HUES6 (cell line): ENCODE results near the gene DKKL1.
"Not testable (repeated sequence)": the region's sequence is repeated elsewhere in the genome, so short reads cannot be mapped to it uniquely, and the experiment has no call there.

Experiments
- H3K27ac ChIP-seq: 2 replicates; pipeline ENCODE4 v1.7.0; 2013; ENCODE audit warnings: low read depth, mild to moderate bottlenecking, low read length, inconsistent platforms
- H3K27me3 ChIP-seq: 2 replicates; pipeline ENCODE4 v1.6.1; 2013; ENCODE audit warnings: low read length; ENCODE audit not compliant: control insufficient read depth, insufficient read depth
- H3K36me3 ChIP-seq: 2 replicates; pipeline ENCODE4 v1.6.1; 2013; ENCODE audit warnings: low read length; ENCODE audit not compliant: control insufficient read depth, insufficient read depth
- H3K4me1 ChIP-seq: 2 replicates; pipeline ENCODE4 v1.6.1; 2013; ENCODE audit warnings: low read length; ENCODE audit not compliant: control insufficient read depth, insufficient read depth
- H3K4me3 ChIP-seq: 2 replicates; pipeline ENCODE4 v1.5.1; 2013; ENCODE audit warnings: low read depth, low read length
- H3K9ac ChIP-seq: one replicate; pipeline ENCODE4 v1.6.1; 2013; ENCODE audit warnings: mild to moderate bottlenecking, low read length
- H3K9me3 ChIP-seq: 2 replicates; pipeline ENCODE4 v1.6.1; 2013; ENCODE audit warnings: low read depth, low read length; ENCODE audit not compliant: control insufficient read depth, insufficient read depth

DKKL1 gene

GRCh38 chr19:49363268-49364082 lies at the start of gene DKKL1:
DKKL1 (plus strand) TSS chr19:49363877; CDS start chr19:49363999, 122 bp downstream.
- no peaks in the 10 kb centered on the region for H3K27me3 ChIP-seq
- H3K27ac ChIP-seq, result no peak within 1 kb of the TSS
- peaks cover 12% of the 10 kb centered on the region; the same call in 1 of the 2 replicates for H3K4me1 ChIP-seq
- peak within 1 kb of the TSS; percentile 47 for H3K9ac ChIP-seq
- H3K36me3 ChIP-seq, result peaks cover 12% of the 10 kb centered on the region
- H3K9me3 ChIP-seq, result no peaks in the 10 kb centered on the region
- peak within 1 kb of the TSS; percentile 97 for H3K4me3 ChIP-seq

GRCh38 chr19:49315111-49315510 lies 48.6 kb upstream of the DKKL1 start:
- Histone ChIP-seq H3K4me1 (no peaks in the 10 kb centered on the region), H3K9me3 (peaks cover 10% of the 10 kb centered on the region; the same call in 1 of the 2 replicates), H3K27me3 (no peaks in the 10 kb centered on the region), H3K9ac (no peak overlapping the region), H3K36me3 (peaks cover 4% of the 10 kb centered on the region), H3K27ac (no peak overlapping the region), H3K4me3 (no peak overlapping the region)

GRCh38 chr19:49316284-49316683 lies 47.4 kb upstream of the DKKL1 start:
- H3K9me3 ChIP-seq, result peaks cover 10% of the 10 kb centered on the region; the same call in 1 of the 2 replicates
- H3K36me3 ChIP-seq, result no peaks in the 10 kb centered on the region
- no peak overlapping the region for H3K9ac ChIP-seq
- no peaks in the 10 kb centered on the region for H3K4me1 ChIP-seq
- no peak overlapping the region for H3K27ac ChIP-seq
- H3K4me3 ChIP-seq, result no peak overlapping the region
- H3K27me3 ChIP-seq, result no peaks in the 10 kb centered on the region

- Histone ChIP-seq H3K27ac (no peak overlapping the region), H3K36me3 (no peaks in the 10 kb centered on the region), H3K9me3 (peaks cover 12% of the 10 kb centered on the region; the same call in 1 of the 2 replicates)
These were observed 45.4 kb upstream of the DKKL1 start for GRCh38 chr19:49318296-49318695.

GRCh38 chr19:49324801-49325576 lies 38.7 kb upstream of the DKKL1 start, which contains the start of gene SLC6A16:
SLC6A16 (minus strand) TSS chr19:49325191; CDS start chr19:49311347, 13,844 bp downstream.
- Histone ChIP-seq H3K9ac (no peak within 1 kb of the TSS), H3K27me3 (no peaks in the 10 kb centered on the region), H3K4me1 (no peaks in the 10 kb centered on the region), H3K27ac (no peak within 1 kb of the TSS), H3K4me3 (no peak within 1 kb of the TSS), H3K36me3 (no peaks in the 10 kb centered on the region), H3K9me3 (0 out of 2 replicates have a peak, but pooled peaks cover 2% of the 10 kb centered on the region)

More at GRCh38 chr19:49318296-49318695, 45.4 kb upstream of the DKKL1 start:
- no peak overlapping the region for H3K4me3 ChIP-seq
- no peak overlapping the region for H3K9ac ChIP-seq
- H3K27me3 ChIP-seq, result no peaks in the 10 kb centered on the region
- no peaks in the 10 kb centered on the region for H3K4me1 ChIP-seq

GRCh38 chr19:49325756-49326155 lies 37.9 kb upstream of the DKKL1 start:
- not testable (repeated sequence) for H3K4me3 ChIP-seq, H3K9ac ChIP-seq, H3K4me1 ChIP-seq, H3K36me3 ChIP-seq, H3K27me3 ChIP-seq, H3K9me3 ChIP-seq, H3K27ac ChIP-seq

- H3K4me3 ChIP-seq, result no peak overlapping the region
- H3K27me3 ChIP-seq, result no peaks in the 10 kb centered on the region
- no peaks in the 10 kb centered on the region for H3K4me1 ChIP-seq
- H3K36me3 ChIP-seq, result peaks cover 2% of the 10 kb centered on the region; the same call in 1 of the 2 replicates
- H3K9ac ChIP-seq, result no peak overlapping the region
- 0 out of 2 replicates have a peak, but pooled peaks cover 2% of the 10 kb centered on the region for H3K9me3 ChIP-seq
- no peak overlapping the region for H3K27ac ChIP-seq
These were observed 37.4 kb upstream of the DKKL1 start for GRCh38 chr19:49326165-49326704.

GRCh38 chr19:49327878-49328544 lies 35.7 kb upstream of the DKKL1 start:
- H3K4me1 ChIP-seq, result no peaks in the 10 kb centered on the region
- no peaks in the 10 kb centered on the region for H3K9me3 ChIP-seq
- no peak overlapping the region for H3K9ac ChIP-seq
- peaks cover 2% of the 10 kb centered on the region; the same call in 1 of the 2 replicates for H3K36me3 ChIP-seq
- no peak overlapping the region for H3K27ac ChIP-seq
- H3K4me3 ChIP-seq, result no peak overlapping the region
- no peaks in the 10 kb centered on the region for H3K27me3 ChIP-seq

GRCh38 chr19:49328741-49329140 lies 34.9 kb upstream of the DKKL1 start:
- H3K4me3 ChIP-seq, result no peak overlapping the region
- H3K27me3 ChIP-seq, result no peaks in the 10 kb centered on the region
- H3K27ac ChIP-seq, result no peak overlapping the region
- H3K9me3 ChIP-seq, result no peaks in the 10 kb centered on the region
- H3K9ac ChIP-seq, result no peak overlapping the region
- peaks cover 2% of the 10 kb centered on the region; the same call in 1 of the 2 replicates for H3K36me3 ChIP-seq
- no peaks in the 10 kb centered on the region for H3K4me1 ChIP-seq

GRCh38 chr19:49331187-49331586 lies 32.5 kb upstream of the DKKL1 start:
- H3K36me3 ChIP-seq, H3K4me1 ChIP-seq, H3K27me3 ChIP-seq, H3K9ac ChIP-seq, H3K27ac ChIP-seq, H3K4me3 ChIP-seq, H3K9me3 ChIP-seq: not testable (repeated sequence)
